ENCODE data around the gene KCTD1.
A peak's percentile ranks its signal among the peaks of the same experiment; 100 is the strongest.

Gene KCTD1

DNA sequence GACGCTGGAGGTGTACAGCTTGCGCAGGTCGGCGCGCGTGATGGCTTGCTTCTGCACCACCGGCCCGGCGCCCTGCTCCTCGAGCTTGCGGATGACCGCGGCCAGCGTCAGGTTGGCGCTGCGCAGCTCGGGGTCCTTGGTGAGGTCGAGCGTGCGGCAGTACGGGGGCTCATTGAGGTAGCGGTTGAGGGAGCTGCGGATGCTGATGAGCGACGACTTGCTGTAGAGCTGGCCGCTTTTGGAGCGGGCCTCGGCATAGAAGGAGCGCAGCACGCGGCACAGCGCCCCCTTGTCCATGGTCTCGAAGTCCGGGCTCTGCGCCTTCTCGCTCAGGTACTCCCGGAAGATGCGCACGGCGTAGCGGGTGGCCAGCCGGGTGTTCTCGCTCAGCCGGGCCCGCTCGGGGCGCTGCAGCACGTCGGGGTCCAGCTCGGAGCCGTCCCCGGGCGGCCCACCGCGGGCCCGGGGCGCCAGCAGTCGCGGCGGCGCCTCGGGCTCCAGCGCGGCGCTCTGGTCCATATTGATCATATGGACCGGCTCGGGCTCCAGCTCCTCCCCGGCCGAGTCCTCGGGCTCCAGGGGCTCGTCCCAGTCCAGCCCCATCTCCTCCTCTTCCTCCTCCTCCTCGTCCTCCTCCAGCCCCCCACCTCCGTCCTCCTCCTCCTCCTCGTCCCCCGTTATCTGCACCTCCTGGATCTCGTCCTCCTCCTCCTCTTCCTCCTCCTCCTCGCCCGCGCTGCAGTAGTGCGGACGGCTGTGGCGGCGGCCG is 523 bp downstream of the KCTD1 start:
- DNase-seq = peak; percentile 82

DNA sequence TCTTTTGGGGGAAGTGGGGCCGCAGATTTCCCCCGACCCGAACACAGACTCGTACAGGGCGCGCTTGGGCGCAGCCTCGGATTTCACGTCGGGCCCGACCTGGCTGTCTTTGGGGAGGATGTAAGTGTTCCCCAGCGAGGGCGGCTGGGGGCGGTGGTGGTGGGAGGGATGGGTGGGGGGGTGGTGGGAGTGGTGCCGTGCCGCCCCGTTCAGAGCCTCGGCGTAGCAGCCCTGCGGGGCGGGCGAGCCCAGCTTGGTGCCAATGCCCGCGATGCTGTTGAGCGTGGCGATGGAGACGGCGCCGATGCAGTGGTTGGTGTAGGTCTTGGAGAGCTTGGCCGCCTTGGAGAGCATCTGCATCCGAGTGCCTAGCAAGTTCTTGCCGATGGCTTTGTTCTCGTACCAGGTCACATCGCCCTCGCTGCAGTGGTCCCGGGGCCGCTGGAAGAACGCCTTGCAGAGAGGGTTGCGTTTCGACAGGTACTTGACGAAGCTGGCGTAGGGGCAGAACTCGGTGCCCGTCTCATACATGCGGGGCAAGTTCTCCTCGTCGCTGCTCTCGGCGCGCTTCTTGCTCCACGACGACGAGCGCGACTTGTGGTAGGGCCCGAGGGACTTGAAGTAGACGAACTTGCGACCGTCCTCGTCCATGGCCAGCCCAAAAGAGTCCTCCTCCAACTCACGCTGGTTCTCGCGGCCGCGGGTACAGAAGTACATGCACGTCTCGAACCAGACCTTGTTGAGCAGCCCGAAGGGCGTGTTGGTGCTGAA is 1.3 kb downstream of the KCTD1 start:
- no peak for DNase-seq

DNA sequence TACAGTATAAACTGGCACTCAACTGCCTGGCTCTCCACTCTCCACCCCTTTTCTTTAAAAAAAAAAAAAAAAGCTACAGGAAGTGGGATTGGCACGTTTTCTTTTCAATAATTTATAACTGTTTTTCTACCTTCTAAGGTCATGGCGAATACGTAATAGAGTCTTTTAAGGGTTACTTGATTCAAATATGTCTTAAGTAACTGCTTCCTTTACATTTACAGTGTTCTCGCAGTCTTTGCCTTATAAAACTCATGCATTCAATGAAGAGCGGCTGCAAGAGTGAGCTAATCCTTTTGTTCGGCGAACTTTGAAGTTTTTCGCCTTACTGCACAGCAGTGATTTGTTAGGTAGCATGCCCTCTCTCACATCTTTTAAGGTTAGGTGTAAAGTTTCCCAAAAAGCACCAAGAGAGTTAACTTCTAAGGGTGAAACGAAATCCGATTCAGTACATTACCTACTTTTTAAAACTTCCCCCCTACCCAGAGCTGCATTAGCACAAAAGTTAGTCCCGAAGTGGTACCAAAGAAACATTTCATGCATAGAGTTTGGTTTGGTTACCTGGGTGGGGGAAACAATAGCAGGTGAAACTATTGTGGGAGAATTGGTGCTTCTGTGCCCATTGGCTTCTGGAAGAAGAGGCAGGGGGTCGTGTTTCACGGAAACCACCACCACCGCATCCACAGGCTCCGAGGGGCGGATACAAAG is 2.0 kb downstream of the KCTD1 start:
- DNase-seq = no peak

DNA sequence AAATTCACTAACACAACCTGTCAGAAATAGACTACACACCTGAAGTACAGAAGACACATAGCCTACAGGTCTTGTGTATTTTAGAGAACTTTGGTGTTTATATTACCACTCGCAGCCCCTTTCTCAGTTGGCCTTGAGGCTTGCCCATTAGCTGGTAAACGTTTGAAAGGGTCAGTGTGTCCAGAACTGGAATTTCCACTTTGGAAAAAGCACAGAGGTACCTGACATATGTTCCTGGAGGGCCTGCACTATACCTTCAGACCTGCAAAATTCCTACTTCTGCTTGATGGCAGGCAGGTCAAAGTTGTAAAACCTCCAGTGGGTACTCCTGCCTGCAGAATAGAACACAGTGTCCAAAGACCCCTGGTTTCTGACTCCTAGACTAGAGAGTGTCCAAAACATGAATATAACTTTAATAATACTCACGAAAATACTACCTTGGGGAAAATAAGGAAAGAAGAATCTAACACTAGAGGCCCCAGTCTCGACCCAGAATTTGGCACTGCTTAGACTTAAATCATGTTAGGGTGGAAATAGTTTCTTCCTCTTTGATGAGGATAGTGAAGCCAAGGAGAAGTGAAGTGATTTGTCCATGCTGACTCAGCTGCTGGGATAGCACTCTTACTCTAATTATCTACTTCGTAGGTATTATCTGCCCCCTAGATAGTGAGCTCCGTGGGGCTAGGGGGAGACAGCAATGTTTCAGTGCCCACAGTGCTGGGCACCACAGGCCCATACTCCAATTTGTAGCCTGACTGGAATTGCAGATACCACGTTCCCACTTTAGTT is 2.8 kb downstream of the KCTD1 start:
- no peak for DNase-seq

DNA sequence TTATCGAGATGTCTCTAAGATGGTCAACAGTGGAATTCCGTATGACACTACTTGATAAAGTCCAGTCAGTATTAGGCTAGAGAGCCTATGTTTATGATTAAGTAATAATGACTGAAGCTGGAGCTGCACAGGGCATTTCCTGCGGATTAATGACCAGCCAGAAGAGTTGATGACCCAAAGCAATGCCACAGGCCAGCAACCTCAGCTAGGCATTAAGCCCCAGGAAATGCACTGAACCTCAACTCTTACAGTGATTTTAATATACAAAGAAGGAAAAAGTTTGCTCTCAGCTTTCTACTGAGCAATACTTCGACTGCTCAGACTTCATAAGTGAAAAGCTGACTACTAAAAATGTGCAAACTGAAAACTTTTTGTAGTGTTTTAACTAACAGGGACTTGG is 3.9 kb downstream of the KCTD1 start:
- DNase-seq = no peak

DNA sequence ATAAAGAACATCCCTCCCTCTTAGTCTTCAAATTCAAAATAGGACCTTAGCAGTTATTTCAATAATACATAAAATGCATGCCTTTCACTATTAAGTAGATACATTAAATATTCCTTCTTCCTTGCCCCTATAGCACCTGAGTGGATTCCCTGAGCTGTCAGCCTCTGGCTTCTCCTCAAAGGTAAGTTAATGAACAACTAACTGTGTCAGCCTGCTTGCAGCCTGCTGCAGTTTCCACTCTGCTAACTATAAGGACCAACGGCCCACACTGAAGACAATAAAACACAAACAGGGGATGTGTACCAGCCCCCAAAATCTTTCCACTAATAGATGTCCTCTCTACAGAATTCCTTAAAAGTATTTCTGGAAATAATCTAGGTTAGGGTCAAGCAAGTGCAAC is 5.0 kb downstream of the KCTD1 start:
- no peak for DNase-seq

DNA sequence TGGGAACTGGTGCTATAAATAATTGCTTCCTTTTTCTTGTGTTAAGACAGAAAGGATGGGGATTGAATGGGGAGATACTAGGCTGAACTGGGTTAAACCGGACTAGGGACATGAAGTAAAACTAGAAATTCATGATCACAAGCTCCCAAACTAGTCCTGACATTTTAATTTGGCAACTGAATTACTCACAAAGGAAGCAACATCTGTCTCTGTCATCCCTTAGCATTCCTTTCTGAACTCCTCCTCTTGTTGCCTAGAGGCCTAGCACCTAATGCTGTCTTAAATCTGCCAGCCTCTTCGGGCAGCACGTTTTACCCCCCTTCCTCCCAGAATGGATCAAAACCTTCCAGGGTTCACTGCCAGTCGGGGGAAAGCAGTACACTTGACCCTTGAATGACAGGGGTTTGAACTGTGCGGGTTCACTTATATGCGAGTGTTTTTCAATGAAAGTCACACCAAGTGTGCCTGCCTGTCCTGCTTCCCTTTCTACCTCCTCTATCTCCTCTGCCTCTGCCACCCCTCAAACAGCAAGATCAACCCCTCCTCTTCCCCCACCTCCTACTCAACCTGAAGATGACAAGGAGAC is 8.2 kb downstream of the KCTD1 start:
- no peak for DNase-seq

DNA sequence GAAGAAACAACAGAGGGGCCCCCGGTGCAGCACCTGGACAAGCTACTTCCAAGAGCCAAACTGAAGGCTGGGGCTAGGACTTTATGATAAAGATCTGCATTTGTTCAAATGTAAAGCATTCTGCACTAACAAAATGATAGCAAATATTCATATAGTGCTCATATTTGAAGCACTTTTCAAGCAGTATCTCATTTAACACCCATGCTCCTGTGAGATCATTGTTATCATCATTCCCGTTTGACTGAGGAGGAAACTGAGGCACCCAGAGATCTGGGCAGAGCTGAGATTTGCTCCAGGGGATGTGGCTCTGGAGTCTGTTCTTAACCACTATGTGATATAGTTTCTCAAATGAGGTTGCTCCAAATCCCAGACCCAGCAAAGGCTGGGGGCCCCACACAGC is 9.8 kb downstream of the KCTD1 start:
- no peak for DNase-seq

DNA sequence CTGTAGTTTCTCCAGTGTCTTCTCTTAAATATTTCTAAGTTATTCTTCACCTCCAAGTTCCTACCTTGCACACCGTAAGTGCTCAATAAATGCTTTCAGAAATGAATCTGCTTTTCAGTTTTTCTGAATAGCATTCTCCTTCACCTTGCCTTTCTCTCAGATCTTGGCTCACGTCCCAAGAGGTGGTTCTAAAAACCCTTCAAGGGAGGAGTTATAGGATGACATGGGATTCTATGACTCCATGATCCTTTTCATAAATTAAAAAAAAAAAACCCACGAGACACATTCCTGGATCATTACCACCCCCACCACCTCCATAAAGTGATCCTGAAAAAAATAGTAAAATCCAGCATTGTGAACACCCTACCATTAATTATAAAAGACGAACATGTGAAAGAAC is 11.7 kb downstream of the KCTD1 start:
- DNase-seq = no peak

DNA sequence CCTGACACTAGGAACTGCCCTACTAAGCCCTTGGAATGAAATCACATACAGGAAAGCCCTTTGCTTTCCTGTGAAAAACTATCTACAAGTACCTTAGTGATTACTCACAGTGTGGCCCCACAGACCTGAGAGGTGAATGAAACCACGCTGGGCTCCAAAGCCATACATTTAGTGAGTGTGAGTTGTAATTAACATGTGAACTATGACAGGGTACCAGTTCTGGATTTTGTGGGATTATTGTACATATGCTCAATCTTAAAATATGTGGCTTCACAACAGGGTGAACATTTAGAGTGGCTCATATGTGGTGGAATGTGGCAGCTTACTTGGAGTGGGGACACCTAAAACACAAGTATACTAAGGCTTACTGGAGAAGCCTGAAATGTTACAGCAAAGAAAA is 12.3 kb downstream of the KCTD1 start:
- DNase-seq = no peak

DNA sequence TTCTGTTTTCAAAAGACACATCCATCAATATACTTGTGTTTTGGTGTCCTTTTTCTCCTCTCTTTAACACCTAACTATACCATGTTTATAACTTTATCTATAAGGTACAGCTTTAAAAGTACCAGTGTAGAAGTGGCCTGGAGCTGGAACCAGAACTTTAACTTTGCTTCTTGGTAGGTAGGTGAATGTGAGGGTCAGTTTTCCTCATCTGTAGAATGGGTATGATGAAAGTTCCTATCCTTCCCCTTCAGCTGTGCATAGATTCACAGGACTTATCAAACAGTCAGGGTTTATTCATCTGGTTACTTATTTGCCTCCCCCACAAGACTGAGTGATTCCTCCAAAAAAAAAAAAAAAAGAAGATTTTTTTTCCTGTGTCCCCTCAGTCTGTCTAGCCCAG is 12.7 kb downstream of the KCTD1 start:
- DNase-seq = no peak

DNA sequence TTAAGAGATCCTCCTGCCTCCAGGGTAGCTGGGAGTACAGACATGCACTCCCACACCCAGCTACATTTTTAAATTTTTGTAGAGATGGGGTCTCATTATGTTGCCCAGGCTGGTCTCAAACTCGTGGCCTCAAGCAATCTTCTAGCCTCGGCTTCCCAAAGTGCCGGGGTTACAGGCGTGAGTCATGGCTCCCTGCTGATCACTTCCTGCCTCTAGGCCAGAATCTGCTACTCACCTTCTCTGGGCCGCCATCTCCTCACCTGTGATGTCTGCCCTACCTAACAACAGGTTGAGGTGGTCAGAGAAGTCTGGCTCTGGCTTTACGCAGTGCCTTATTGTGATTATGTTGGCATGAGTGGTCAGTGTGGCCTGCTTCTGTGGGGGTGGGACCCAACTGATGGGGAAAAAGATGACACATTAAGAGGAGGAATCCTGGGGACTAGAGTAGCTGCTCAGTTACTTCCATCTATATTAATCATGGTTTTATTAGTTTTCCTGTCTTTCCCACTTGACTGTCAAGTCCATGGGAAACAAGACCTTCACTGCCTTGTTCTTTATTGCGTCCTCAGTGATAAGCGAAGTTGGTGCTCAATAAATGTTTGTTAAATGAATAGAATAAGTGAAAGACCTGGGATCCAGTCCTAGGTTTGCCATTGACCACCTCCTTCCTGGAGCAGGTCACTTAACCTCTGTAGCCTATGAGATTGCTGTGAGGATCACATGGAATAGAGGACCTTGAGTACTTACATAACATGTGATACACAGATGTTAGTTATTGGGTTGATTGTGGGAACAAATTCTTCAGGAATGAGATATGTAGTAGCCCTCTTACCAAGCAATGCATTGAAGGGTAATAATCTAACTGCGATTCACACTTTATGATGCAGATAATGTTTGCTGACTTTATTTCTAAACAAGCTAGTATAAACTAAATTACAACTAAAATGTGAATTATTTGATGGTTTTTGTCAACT is 15.7 kb downstream of the KCTD1 start:
- DNase-seq = no peak

DNA sequence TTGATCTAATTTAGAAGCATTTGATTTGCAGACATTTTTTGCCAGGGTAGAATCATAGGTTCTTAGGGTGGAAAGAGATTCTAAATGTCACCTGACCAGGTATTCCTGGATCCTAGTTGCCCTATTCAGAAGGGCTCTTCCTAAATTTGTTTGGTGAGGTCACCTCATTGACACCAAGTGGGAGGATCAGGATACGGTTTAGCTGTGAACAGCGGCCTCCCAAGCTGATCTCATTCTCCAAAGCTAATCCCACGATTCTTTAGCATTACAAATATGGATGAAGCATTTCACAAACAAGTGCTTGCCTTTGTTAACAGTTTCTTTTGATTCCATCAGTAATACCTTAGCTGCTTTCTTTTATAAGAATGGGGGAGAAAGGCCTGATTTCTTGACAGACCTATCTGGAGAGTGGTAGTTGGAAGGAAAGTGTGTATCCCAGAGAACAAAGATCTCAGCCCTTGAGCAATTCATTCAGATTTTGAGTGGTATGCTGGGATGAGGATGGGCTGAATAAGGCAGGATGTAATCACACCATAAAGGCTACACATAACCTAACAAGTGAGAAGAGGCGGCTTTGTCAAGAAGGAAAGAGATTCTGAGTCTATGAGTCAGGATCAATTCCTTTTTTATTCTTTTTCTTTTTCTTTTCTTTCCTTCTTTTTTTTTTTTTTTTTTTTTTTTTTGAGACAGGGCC is 16.6 kb downstream of the KCTD1 start:
- no peak for DNase-seq

DNA sequence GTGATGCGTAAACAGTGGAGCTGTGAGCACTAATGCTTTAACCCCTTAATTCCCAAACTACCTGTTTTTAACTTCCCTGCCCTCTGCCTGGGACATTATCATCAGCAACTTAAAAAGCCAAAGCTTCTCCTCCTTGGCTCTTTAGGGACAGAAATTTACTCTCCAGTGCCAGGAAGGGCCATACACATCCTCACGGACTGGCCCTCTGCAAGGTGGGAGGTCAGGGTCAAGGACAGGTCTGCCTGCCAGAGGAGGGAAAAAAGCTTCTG is 21.5 kb downstream of the KCTD1 start:
- no peak for DNase-seq

DNA sequence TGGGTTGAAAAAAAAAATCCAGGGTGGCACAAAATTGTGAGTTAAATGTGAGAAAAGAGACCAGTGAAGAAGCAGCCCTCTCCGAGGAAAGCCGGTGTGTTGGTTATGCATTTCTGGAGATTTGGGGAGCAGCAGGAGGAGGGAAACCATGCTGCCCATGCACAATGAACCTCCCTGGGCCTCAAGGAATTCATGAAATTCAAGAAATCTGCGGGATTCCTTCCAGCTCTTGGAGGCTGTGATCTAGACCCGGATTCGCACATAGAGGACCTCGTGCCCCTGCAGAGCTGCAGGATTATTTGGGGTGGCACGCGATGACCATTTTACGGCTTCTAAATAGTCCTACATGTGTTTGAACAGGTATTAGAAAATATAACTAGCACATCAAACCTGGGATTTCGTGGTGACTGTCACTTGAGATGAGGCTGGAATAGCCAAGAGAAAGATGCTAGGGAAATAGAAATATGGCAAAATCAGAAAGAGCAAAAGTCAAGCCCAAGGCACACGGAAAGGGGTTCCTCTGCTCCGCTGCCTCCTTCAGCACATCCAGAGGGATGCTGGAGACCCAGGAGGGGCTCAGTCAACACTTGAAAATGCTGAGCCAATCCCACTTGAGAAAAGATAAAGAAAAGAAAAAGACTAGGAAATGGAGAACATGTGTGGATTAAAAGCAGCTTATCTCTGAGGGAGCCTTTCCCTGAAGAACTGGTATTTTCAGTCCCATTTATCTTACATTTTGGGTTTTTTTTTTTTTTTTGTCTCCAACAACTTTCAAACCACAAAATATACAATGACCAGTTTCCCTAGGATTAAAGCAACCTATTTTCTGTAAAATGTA is 22.0 kb downstream of the KCTD1 start:
- DNase-seq = no peak

DNA sequence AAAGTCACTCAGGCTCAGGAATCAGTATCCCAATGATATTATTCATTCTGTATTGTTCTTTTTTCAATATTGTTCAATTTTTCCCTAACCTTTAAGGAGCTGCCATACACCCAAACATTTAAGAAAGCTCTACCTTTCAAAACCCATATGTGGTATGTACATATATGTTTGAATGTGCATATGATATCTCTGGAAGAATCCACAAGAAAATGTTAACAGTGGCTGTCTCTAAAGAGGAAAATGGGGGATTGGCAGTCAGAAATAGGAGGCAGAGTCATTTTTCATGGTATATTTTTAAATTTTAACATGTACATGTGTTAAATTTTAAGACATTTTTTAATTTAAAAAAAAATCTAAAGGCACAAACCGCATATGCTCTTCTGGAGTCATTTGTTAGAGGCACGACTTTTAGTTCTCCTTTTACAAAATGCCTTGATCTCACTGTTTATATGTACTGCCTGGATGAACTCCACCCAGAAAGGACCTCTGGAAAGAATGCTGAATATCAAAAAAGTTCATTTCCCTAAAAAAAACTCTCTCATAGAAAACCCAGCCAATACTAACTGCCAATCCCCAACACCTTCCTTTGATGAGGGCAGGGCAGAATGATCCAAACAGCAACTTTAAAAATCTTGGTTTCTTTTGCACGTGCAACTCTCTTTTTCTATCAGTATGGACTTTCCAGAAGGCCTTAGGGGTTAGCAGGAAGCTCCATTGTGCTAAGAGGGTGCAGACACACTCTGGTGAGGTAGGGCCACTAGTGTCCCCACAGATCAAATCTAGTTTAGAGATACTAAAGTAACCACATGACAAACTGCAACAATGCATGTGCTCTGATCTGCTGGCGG is 23.6 kb downstream of the KCTD1 start:
- no peak for DNase-seq

DNA sequence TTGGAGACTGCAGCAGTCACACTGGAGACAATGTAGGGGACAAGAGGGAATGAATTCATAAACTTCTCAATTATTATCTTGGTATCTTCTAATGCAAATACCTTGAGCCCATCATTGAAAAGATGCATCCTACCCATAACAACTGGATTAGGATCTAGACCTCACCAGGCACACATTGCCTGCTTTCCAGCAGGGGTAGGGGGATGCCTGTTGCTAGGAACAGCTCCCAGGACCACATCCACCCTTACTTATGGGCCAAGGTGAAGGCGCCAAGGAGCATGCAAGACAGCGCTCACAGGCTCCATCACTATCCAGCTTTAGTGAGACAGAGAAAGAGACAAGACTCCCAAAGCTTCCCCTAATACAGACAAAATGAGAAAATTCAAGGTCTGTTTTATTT is 24.4 kb downstream of the KCTD1 start:
- DNase-seq = no peak

DNA sequence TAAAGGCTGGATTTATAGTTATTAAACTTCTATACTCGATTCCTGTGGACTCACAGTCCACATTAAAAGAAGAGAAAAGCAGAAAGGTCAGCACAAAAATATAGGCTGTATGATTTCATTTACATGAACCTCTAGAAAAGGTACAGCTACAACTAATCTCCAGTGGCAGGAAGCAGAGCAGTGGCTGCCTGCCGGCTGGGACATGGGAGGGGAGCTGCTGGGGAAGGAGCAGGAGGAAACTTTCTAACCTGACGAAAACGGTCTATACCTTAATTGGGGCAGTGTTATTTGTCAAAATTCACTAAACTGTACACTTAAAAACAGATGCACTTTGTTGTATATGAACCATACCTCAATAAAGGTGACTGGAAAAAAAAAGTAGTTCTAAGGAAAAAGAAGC is 26.7 kb downstream of the KCTD1 start:
- DNase-seq = no peak

DNA sequence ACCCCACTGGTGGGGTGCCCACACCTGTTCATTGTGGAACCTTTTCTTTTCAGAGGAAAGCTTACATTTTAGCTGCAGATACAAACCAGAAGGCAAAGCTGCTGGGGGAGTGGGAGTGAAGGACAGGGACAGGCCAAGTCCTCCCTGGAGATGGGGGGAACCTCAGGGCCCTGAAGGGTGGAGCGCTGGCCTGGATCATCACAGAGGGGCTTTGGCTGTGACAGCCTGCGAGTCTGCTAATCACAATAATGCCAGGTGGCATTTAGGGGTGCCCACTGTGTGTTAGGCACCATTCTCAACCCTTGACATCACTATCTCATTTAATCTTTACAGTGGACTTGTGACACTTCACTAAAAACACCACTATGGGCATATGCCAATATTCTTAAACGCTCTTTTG is 27.4 kb downstream of the KCTD1 start:
- no peak for DNase-seq

Data from hematopoietic multipotent progenitor cell treated with erythropoietin and hydrocortisone succinate and interleukin-3 and kit ligand, for 6 days (in vitro differentiated cells).